Colon (tissue), 2 donors: Measurements from ENCODE around the gene AGBL1.
"Not testable (repeated sequence)": the region's sequence is repeated elsewhere in the genome, so short reads cannot be mapped to it uniquely, and the experiment has no call there.

Experiments
- FAIRE-seq: peaks from 2 replicates; lab custom pipeline; 2012; peaks lifted over from hg19 to GRCh38; lab: Jason Lieb, UNC
- donor health status: control.
- donor health status: control.

The AGBL1 gene

GRCh38 chr15:86403221-86403620 lies 323.6 kb downstream of the AGBL1 start:
- no peak for FAIRE-seq

GRCh38 chr15:86403914-86404583 lies 324.4 kb downstream of the AGBL1 start:
- FAIRE-seq: no peak

- FAIRE-seq: no peak
Observed at GRCh38 chr15:86408261-86408660, 328.6 kb downstream of the AGBL1 start.

- no peak for FAIRE-seq
Observed at GRCh38 chr15:86411916-86412315, 332.2 kb downstream of the AGBL1 start.

- FAIRE-seq: no peak
Observed at GRCh38 chr15:86413191-86413590, 333.5 kb downstream of the AGBL1 start.

- FAIRE-seq: no peak
Observed at GRCh38 chr15:86425746-86426145, 346.1 kb downstream of the AGBL1 start.

GRCh38 chr15:86432861-86433260 lies 353.2 kb downstream of the AGBL1 start:
- no peak for FAIRE-seq

- no peak for FAIRE-seq
Observed at GRCh38 chr15:86433983-86434382, 354.3 kb downstream of the AGBL1 start.

GRCh38 chr15:86439614-86440013 lies 359.9 kb downstream of the AGBL1 start:
- FAIRE-seq: no peak

GRCh38 chr15:86444527-86444926 lies 364.9 kb downstream of the AGBL1 start:
- FAIRE-seq: no peak

GRCh38 chr15:86445579-86446252 lies 366.0 kb downstream of the AGBL1 start:
- FAIRE-seq: no peak

GRCh38 chr15:86446253-86446640 lies 366.6 kb downstream of the AGBL1 start:
- no peak for FAIRE-seq

GRCh38 chr15:86465470-86466039 lies 385.9 kb downstream of the AGBL1 start:
- not testable (repeated sequence) for FAIRE-seq

GRCh38 chr15:86481720-86482119 lies 402.0 kb downstream of the AGBL1 start:
- no peak for FAIRE-seq

- no peak for FAIRE-seq
Observed at GRCh38 chr15:86483936-86484335, 404.3 kb downstream of the AGBL1 start.

GRCh38 chr15:86488046-86488445 lies 408.4 kb downstream of the AGBL1 start:
- FAIRE-seq: no peak

GRCh38 chr15:86489981-86490380 lies 410.3 kb downstream of the AGBL1 start:
- FAIRE-seq: no peak

- FAIRE-seq: no peak
Observed at GRCh38 chr15:86491118-86491517, 411.4 kb downstream of the AGBL1 start.

- no peak for FAIRE-seq
Observed at GRCh38 chr15:86493884-86494283, 414.2 kb downstream of the AGBL1 start.

GRCh38 chr15:86494475-86494874 lies 414.8 kb downstream of the AGBL1 start:
- no peak for FAIRE-seq

- no peak for FAIRE-seq
Observed at GRCh38 chr15:86502301-86502700, 422.6 kb downstream of the AGBL1 start.

- no peak for FAIRE-seq
Observed at GRCh38 chr15:86505951-86506350, 426.3 kb downstream of the AGBL1 start.

GRCh38 chr15:86506401-86506800 lies 426.7 kb downstream of the AGBL1 start:
- no peak for FAIRE-seq

- FAIRE-seq: no peak
Observed at GRCh38 chr15:86515625-86516024, 436.0 kb downstream of the AGBL1 start.
